GM21723 (cell line): ENCODE results near the gene RANBP17.
"Not testable (repeated sequence)": the region's sequence is repeated elsewhere in the genome, so short reads cannot be mapped to it uniquely, and the experiment has no call there.

Experiments used
- ATAC-seq: cut with Tn5 transposase; IDR thresholded peaks from one replicate; pipeline ENCODE4 v1.9.1; 2021; ENCODE audit warnings: mild to moderate bottlenecking, moderate library complexity; ENCODE audit not compliant: unreplicated experiment

The RANBP17 gene

DNA sequence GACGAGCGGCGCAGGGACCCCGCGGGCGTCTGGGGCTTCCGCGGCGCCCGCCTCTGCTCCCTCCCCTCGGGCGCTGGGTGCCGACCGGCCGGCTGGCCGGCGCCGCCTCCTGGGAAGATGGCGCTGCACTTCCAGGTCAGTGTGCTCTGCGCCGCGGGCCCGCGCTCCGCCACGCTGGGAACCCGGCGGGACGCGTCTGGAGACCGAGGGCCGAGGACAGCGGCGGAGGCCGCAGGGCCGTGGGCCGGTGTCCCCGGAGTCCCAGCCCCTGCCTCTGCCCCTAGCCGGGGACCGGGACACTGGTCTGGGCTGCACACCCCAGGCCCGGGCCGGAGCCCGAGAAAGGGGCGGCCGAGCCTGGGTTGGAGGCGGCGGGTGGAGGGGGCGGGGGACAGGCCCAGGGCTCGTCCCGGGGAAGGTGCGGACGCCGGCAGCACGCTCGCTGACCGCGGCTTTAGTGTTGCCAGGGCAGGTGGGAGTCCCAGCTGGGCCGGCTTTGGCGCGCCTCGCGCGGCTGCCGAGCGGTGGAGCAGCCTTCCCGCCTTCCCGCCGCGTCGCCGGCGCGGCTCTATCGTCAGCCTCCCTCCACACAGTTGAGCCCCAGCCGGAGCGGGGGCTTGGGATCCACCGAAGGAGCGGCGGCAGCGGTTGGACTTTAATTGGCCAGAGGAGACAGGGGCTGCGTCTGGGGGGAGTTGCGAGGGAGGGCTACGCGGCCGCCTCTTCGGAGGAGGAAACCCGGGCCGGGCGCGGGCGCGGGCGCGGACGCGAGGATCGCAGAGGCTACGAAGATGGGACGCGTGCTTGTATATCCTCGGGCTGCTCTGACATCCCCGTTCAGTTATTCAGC lies at the start of gene RANBP17:
TSS of gene RANBP17 (plus strand) at position 102 of the 850 bp plus-strand sequence.
- ATAC-seq = no peak

DNA sequence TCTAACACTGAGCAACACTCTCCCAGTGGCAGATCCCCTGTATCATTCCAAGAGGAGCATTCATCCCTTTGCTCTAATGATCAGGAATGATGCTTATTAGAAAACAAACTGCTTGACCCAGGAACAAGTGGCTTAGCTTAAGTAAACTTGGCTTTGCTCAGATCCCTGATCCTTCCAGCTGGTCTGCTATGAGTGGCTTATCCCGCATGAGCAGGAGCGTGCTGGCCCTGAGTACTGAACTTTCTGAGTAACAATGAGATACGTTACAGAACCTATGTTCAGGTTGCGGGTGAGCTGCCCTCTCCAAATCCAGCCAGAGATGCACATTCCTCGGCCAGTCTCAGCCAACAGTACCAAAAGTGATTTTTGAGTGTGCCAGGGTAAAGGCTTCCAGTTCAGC lies 48.6 kb upstream of the RANBP17 start:
- ATAC-seq = no peak

DNA sequence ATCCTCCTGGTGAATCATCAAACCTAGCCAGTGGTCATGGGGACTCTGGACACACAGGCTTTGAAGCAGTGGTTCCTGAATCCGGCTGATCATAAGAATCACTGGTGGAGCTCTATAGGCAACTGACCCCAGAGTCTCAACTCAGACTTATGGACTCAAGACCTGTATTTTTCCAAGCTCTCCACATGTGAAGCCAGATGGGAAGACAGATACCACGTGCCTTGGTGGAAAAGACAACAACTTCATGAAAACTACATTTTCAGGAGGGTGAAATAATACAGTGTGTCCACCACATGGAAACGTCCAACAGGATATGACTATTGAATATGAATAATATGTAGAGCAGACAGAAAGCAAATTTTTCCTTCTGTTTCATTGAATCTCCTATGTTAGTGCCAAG lies 44.6 kb upstream of the RANBP17 start:
- no peak for ATAC-seq

DNA sequence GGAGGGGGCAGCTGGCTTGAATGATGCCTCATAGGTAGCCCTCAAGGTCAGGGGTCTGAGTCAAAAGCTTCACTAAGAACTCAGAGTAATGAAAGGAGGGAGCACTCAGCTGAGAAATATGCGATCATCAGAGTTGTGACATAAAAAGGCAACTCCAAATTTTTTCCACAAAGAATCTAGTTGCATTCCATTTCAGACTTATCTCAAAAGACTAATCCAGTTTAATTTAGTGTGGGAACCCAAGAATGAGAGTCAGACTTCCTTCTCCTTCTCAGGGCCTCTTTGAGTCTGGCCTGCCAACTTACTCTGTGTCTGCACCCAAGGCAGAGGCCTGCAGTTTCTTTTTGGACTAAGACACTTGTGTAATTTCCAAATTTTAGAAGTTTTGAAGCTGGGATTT lies 43.6 kb upstream of the RANBP17 start:
- ATAC-seq = no peak

DNA sequence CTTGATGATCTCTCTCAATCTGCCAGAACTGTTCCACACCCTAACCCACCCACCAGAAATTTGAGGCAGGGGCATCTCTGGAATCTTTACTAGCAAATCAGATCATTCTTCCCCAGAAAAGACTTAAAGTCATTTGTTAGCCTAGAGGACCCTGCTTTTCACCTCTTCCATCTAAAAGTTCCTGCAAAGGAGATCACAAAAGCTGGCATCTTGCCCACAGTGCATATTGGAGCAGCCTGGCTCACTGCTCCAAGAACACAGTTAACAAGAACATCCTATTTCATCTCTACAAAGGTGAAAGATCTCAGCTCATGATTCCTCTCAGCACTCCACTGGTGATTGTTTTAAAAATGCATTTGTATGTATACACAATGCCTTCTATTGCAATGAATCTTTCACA lies 42.0 kb upstream of the RANBP17 start:
- ATAC-seq = no peak

DNA sequence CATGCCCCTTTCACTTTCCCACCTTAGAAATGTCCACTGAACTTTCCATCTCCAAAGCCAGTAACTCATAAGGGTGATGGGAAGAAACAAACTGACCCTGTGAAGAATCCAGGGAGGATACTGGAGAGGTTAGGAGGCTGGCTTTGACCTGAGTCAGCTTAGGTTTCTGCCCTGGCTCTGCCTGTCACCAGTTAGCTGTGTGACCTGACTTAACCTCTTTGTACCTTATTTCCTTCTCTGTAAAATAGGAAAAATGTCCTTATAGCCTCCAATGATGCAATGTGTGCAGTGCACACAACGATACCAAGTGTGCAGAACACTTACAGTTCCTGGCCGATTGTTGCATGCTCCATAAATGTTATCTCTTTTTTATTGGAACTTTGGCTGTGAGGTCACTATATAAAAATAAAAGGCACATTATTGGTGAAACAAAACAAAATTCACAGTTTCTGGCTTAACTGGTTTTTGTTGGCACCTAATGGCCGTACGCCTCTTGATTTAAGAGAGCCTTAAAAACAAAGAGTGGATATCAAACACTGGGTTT lies 40.5 kb upstream of the RANBP17 start:
- ATAC-seq = no peak

DNA sequence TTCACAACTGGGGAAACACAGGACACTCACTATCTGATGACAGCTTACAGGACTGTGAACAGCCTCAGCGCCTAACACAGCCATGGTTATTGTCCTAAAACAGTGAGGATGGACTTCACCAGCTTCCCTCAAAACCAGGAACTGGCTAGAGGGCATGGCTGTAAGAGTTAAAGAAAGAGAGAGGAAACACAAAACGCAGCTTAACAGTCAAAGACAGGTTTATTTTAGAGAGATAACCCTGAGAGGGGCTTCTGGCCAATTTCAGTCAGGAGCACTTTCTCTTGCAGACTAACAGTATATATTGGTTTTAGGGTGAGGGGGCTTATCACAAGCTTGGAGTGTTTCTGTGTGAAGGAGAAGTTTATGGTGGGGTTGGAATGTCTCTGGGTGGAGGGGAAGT lies 35.7 kb upstream of the RANBP17 start:
- ATAC-seq = no peak

DNA sequence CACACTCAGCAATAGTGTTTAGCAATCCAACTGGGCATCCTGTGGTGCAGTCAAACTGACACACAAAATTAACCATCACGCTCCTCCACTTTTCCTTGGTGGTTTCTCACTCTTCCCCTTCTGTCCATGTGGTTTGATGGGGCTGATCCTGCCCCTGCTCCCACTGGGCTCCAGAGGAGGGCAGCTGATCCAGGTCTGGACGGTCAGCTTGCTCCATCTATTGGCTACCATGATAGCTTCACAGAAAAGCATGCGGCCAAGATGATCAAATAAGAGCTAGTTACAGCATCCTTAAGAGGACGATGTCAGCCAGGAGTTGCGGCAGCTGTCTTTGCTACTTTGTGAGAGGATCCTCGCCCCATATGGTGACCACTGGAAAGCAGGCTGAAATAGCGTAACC lies 29.6 kb upstream of the RANBP17 start:
- ATAC-seq = no peak

DNA sequence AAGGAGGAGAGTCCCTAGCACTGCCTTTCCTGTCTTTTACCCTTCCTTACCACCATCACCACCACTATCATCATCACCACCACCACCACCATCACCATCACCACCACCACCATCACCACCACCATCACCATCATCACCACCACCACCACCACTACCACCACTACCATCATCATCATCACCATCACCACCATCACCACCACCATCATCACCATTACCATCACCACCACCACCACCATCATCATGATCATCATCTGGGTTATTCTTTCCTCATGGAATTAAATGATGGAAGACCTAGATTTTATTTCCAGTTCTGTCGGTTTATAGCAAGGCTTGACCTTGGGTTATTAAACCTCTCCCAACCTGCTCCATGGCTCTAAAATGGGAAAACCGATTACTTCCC lies 27.8 kb upstream of the RANBP17 start:
- not testable (repeated sequence) for ATAC-seq

DNA sequence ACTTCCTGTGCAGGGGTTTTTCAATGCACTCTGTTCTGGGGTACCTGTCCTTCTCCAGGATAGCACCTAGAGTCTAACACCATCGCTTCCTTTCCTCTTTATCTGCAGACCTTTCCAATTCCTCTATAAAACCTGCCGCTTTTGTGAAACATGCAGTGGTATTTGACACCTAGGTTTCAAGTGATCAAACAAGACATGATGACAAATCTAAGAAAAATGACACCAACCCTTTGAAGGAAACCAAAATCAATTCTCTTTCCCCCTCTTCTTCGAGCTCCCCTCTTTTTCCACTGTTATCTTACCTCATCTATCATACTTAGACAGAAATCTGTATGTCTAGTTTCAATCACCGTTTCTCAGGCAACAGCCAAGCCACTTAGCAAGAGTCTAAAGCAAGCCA lies 25.6 kb upstream of the RANBP17 start:
- ATAC-seq = no peak

DNA sequence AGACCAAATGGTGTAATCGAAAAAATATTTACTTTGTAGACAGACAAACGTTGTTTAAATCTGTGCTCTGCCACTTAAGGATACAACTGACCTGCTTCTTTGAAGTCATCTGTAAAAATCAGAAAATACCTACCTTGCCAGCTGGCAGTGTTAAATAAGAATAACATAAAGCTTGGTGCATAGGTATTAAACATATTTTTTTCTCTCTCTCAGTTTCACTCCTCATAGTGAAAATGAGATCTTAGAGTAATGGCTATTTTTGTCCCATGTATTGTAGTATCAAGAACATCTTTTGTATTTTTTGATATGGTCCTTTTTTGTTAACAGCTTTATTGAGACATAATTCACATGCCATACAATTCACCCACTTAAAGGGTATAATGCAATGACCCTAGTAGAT lies 17.9 kb upstream of the RANBP17 start:
- ATAC-seq = no peak

DNA sequence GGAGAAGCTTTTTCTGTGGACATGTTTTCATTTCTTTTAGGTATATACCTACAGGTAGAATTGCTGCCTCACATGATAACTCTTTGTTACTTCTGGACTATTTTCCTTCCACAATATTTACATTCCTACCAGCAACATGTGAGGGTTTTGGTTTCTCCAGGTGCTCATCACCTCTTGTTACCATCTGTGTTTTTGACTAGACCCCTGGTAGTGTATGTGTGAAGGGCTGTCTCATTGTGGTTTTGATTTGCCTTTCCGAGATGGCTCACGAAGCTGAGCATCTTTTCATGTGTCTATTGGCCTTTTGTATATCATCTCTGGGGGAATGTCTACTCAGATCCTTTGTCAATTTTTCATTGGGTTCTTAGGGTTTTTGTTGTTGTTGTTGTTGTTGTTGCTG lies 17.2 kb upstream of the RANBP17 start:
- ATAC-seq = no peak

DNA sequence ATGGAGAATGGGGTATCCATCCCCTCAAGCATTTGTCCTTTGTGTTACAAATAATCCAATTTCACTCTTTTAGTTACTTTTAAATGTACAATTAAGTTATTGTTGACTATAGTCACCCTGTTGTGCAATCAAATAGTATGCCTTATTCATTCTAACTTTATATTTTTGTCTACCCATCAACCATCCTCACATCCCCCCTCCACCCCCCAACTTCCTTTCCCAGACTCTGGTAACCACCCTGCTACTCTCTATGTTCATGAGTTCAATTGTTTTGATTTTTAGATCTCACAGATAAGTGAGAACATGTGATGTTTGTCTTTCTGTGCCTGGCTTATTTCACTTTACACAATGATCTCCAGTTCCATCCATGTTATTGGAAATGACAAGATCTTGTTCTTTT lies 15.4 kb upstream of the RANBP17 start:
- ATAC-seq = no peak

DNA sequence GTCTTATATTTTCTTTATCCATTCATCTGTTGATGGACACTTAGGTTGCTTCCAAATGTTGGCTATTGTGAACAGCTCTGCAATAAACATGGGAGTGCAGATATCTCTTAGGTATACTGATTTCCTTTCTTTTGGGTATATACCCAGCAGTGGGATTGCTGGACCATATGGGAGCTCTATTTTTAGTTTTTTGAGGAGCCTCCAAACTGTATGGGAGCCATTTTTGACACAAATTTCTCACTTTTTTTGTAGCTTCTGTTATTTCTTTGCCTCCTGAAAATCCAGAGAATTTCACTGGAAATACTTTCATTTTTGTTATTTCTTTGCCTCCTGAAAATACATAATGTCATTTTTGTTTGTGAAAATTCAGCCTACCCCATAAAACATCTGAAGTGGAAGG lies 15.0 kb upstream of the RANBP17 start:
- ATAC-seq = no peak

DNA sequence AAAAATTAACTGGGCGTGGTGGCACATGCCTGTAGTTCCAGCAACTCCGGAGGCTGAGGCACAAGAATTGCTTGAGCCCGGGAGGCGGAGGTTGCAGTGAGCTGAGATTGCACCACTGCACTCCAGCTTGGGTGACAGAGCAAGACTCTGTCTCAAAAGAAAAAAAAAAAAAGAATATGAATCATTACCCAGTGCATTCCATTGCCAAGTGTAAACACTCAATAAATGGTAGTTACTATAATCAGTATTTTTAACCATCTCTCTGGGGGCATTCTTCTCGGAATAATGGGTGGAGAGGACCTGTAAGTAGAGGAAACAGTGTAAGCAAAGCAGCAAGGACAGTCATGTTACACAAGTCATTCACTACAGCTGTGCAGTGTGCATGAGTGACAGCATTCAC lies 13.8 kb upstream of the RANBP17 start:
- ATAC-seq = no peak

DNA sequence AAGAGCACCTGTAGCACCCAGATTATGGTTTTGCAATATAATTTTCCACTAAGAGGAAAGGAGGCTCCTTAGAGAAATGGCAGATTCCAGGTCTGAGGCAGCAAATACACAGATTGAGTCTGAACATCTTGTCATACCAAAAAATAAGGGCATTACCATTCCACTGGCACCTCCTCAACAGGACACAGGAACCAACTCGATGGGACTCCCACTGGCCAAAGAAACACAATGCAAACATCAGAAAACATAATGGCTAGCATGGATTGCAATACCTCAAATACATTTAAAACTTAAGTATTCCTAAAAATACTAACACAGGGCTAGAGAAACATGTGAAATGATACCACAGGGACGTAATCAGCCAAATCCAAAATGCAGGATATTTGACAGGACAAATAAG lies 12.4 kb upstream of the RANBP17 start:
- no peak for ATAC-seq

DNA sequence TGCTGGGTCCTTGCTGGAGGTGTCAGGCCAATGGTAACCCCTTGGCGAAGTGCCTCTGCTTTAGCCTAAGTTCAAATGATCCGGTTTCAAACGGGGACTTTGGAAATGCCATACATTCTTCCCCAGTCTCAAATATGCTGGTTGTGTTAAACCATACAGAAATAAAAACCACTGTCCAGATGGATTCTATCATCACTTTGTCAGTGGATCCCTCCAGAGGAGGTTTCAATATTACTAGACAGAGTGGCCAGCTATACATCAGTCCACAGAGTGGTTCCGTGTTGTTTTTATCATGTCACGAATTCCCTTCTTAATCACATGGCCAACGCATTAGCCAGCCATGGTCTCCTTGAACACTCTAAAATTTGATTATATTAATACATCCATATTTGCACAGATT lies 7.3 kb upstream of the RANBP17 start:
- ATAC-seq = no peak

DNA sequence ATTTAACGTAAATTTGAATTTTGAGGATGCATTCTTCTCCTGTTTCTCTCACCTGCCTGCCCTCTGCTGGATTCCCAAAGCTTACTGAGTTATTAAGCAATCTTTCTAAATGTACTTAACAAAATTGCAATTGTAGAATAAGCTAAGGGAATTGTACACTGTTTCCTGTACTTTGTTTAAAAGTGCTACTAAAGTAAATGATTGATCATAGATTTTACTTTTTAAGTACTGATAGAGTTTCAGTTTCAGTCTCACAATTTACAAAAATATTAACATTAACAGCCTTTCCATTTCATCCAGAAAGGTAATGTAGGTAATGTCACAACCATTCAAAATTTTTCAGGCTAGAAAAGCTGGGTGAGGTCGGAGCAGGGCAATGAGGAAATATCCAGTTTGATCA lies 4.8 kb upstream of the RANBP17 start:
- no peak for ATAC-seq

DNA sequence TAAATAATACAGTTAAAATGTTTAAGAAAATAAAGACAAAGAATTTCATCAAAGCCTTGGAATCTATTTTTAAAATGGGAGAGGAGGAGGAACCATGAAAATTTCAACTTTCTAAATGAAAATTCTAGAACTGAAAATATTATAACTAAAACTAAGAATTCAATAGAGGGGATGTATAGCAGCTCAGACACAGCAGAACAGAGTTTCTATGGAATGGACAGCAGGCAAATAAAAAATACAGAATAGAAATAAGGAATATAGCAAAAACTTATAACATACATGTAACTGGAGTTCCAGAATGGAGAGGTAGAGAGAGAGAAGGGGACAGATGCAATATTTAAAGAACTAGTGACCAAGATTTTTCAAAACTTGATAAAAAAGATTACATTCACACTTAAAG lies 1.4 kb upstream of the RANBP17 start:
- ATAC-seq = no peak

DNA sequence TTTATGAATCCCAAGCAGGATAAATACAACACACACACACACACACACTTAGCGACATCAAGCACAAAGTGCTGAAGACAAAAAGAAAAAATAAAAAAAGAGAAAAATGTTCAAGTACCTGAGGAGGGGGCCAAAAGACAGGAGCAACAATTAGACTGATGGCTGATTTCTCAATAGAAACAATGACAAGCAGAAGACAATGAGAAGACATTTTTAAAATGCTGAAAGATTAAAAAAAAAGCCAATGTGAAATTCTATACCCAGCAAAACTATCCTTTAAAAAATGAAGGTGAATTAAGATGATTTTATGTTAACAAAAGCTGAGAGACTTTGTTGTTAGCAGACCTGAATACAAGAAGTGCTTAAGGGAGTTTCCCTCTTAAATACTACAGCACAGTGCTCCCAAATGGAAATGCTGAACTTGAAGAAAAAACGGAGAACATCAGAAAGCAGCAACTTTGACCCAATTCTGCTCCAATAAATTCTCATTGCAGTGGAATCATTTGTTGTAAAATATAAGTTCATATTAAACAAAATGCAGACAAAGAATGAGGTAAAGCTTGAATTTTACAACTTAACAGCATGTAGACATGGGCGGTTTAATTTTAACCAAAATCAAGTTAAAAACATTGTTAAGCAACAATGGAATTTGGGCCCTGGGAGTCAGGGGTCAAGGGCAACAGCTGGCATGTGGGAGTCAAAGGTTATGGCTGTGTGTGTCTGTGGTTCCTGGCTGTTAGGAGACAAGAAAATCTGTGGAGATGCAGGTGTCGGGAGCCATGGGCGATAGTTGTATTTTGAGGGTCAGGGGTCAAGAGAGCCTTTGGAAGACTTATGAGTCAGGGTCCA lies 776 bp upstream of the RANBP17 start:
- ATAC-seq = no peak

DNA sequence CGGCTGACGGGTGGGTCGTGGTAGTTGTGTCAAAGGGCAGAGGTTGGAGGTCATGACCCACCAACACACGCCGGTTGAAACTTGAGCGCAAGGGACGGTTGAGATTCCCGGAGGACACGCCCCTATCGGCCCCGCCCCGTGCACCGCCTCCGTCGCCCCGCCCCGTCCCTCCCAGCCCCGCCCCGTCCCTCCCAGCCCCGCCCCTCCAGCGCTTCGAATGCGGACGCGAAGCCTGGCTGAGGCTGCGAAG lies 226 bp upstream of the RANBP17 start:
- ATAC-seq = no peak

DNA sequence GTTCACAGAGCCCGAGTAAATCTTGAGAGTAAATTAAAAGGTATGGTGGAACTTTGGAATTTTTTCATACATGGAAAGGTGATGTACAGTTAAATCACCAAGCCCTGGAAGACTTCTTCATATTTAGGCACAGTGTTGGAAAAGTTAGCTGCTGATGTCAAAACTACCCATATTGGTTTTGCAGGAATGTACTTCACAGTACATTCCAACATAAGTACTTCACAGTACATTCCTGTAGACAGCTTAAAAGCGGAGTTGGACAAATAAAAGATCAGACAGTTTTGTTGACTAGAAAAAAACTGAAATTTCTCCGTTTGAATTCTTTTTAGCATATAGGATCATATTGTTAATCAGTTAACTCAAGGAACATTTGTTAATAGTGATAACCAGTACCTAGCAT lies 1.8 kb downstream of the RANBP17 start:
- ATAC-seq = no peak
